ENCODE measurements around the gene ECHDC3. TPM values are rescaled to one million over a fixed set of nuclear protein-coding genes. Genes with fewer than 3 reads are reported as not detected.

ECHDC3 gene
- total and polyA plus RNA-seq, 2 of the 8 experiments (the other 6 are each of a cell fraction or from before 2014, with no cell fraction given): 15.6 to 19.9 TPM

GRCh38 chr10:11712744-11713143 lies 29.4 kb upstream of the ECHDC3 start (continued):
- no peak for TF ChIP-seq YY1 (IDR thresholded peaks at IDR 0.05; ENCODE audit: low read depth, low read length)

Data from H1 (cell line).